ENCODE measurements around the gene ROPN1.
A peak's percentile ranks its signal among the peaks of the same experiment; 100 is the strongest.

Gene ROPN1

GRCh38 chr3:123961508-123961856, 30.4 kb downstream of the ROPN1 start:
- peak overlapping the region; percentile 97 for H3K4me3 ChIP-seq (replicated peaks; ENCODE audit: low read depth, low read length)
- TF ChIP-seq, protein P1, sequence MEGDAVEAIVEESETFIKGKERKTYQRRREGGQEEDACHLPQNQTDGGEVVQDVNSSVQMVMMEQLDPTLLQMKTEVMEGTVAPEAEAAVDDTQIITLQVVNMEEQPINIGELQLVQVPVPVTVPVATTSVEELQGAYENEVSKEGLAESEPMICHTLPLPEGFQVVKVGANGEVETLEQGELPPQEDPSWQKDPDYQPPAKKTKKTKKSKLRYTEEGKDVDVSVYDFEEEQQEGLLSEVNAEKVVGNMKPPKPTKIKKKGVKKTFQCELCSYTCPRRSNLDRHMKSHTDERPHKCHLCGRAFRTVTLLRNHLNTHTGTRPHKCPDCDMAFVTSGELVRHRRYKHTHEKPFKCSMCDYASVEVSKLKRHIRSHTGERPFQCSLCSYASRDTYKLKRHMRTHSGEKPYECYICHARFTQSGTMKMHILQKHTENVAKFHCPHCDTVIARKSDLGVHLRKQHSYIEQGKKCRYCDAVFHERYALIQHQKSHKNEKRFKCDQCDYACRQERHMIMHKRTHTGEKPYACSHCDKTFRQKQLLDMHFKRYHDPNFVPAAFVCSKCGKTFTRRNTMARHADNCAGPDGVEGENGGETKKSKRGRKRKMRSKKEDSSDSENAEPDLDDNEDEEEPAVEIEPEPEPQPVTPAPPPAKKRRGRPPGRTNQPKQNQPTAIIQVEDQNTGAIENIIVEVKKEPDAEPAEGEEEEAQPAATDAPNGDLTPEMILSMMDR (IDR thresholded peaks at IDR 0.05; ENCODE audit: low read length, missing control alignments), result no peak
- DNase-seq (ENCODE audit: low read depth), result no peak

GRCh38 chr3:123960781-123961507, 31.0 kb downstream of the ROPN1 start, which contains the start of gene CCDC14:
Gene CCDC14, minus strand, starts transcription at chr3:123961229. Its CDS starts 56 bp downstream, at chr3:123961173.
- peak; percentile 96 for DNase-seq (ENCODE audit: low read depth)
- TF ChIP-seq, protein P1 (IDR thresholded peaks at IDR 0.05; ENCODE audit: low read length, missing control alignments), result no peak
- H3K4me3 ChIP-seq (replicated peaks; ENCODE audit: low read depth, low read length), result peak within 1 kb of the TSS; percentile 97

DNA sequence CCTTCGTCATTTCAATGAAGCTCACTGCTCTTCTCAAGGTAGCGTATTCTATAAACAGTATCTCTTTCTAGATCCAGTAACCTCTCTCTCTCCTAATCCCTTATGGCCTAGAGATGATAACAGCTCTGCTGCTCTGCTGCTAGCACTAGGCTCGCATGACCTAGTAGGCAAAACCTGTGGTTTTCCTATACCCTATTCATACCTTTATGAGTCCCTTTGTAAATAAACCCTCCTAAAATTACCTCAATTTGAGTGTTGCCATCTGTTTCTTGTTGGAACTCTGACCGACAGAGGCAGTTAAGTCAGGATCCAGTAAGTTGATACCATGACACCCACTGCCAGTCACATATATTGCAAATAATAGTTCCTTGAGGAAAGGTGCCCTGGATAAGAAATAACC, 38.2 kb downstream of the ROPN1 start:
- TF ChIP-seq, protein P1 (IDR thresholded peaks at IDR 0.05; ENCODE audit: low read length, missing control alignments), result no peak
- no peak for DNase-seq (ENCODE audit: low read depth)
- no peak overlapping the region for H3K4me3 ChIP-seq (replicated peaks; ENCODE audit: low read depth, low read length)

GRCh38 chr3:123952844-123953520, 38.9 kb downstream of the ROPN1 start:
- TF ChIP-seq, protein P1 (IDR thresholded peaks at IDR 0.05; ENCODE audit: low read length, missing control alignments), result no peak

DNA sequence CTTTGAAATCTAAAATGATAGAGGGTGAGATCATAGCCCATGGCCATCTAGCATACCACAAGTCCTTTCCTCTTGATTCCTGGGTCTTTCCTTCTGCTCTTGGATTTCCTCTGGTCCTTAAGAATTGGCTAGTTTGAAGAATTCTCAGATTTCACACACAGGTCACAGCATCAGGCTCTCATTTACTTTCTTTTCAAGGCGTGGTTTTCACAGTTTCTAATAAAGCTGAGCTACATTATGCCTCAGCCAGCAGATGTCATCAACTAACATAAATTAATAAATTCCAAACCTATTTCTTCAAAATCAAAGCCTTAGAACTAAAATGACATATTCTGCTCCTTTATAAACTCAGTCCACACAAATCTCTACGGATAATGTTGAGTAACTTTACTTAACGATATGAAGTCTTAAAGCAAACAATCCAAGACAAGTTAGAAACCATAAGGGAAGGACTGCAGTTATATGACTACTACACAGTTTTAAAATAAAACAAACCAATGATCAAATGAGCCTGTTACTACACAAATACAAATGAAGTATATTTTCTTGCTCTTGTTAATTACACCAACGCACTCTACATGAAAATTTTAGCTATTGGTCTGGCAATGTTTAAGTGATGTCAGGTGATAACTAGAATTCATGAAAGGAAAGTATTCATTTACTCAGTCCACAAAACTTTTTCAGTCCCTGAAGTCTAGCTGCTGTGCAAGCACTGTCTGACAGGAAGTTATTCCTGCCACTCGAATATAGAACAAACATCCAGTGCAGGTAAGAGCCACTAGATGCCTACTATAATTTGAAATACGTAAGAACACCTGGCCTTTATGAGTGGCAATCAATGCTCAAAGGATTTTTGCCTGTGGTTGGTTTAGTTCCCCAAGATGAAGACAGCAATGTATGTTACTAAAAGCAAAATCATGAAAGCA, 40.1 kb downstream of the ROPN1 start:
- no peak overlapping the region for H3K4me3 ChIP-seq (replicated peaks; ENCODE audit: low read depth, low read length)
- DNase-seq (ENCODE audit: low read depth), result no peak
- TF ChIP-seq, protein P1 (IDR thresholded peaks at IDR 0.05; ENCODE audit: low read length, missing control alignments), result no peak

More at GRCh38 chr3:123952844-123953520, 38.9 kb downstream of the ROPN1 start:
- H3K4me3 ChIP-seq (replicated peaks; ENCODE audit: low read depth, low read length), result no peak overlapping the region
- no peak for DNase-seq (ENCODE audit: low read depth)

- TF ChIP-seq, protein P1 (IDR thresholded peaks at IDR 0.05; ENCODE audit: low read length, missing control alignments), result no peak
- H3K4me3 ChIP-seq (replicated peaks; ENCODE audit: low read depth, low read length), result no peak overlapping the region
- DNase-seq (ENCODE audit: low read depth), result peak; percentile 29
Measured at GRCh38 chr3:123949641-123950040, 42.3 kb downstream of the ROPN1 start.
